Adipocyte (in vitro differentiated cells): ENCODE results near the gene ANKUB1.
"Not testable (repeated sequence)": the region's sequence is repeated elsewhere in the genome, so short reads cannot be mapped to it uniquely, and the experiment has no call there.

ENCODE experiments used
- DNase-seq: peaks from one replicate; pipeline ENCODE4 v3.0.0-alpha.2; 2015; ENCODE audit warnings: low read depth
- H3K27me3 ChIP-seq: replicated peaks from 2 replicates; pipeline ENCODE4 v1.7.0; 2013; ENCODE audit warnings: mild to moderate bottlenecking, low read length, moderate library complexity; ENCODE audit not compliant: control insufficient read depth, insufficient read depth
- H3K36me3 ChIP-seq: 2 replicates; pipeline ENCODE4 v1.7.0; 2013; ENCODE audit warnings: low read length, mild to moderate bottlenecking, moderate library complexity; ENCODE audit not compliant: control insufficient read depth, insufficient read depth, severe bottlenecking
- H3K4me1 ChIP-seq: 2 replicates; pipeline ENCODE4 v1.7.0; 2013; ENCODE audit warnings: mild to moderate bottlenecking, low read length, moderate library complexity; ENCODE audit not compliant: control insufficient read depth, insufficient read depth
- H3K4me3 ChIP-seq: 2 replicates; pipeline ENCODE4 v1.7.0; 2013; ENCODE audit warnings: mild to moderate bottlenecking, low read length, moderate library complexity
- H3K9ac ChIP-seq: 2 replicates; pipeline ENCODE4 v1.7.0; 2013; ENCODE audit warnings: mild to moderate bottlenecking, low read length, moderate library complexity
- H3K9me3 ChIP-seq: 2 replicates; pipeline ENCODE4 v1.7.0; 2013; ENCODE audit warnings: mild to moderate bottlenecking, low read length, moderate library complexity; ENCODE audit not compliant: control insufficient read depth

The ANKUB1 gene

GRCh38 chr3:149792452-149793270 is at the start of gene ANKUB1:
Gene ANKUB1, minus strand, starts transcription at chr3:149792554. Its CDS starts 188 bp downstream, at chr3:149792366.
- H3K36me3 ChIP-seq, result no peaks in the 10 kb centered on the region
- H3K27me3 ChIP-seq, result no peaks in the 10 kb centered on the region
- H3K4me3 ChIP-seq, result no peak within 1 kb of the TSS
- no peak within 1 kb of the TSS for H3K9ac ChIP-seq
- H3K4me1 ChIP-seq, result no peaks in the 10 kb centered on the region
- no peaks in the 10 kb centered on the region for H3K9me3 ChIP-seq
- peak; percentile 28 for DNase-seq

- Histone ChIP-seq H3K4me1 (peaks cover 10% of the 10 kb centered on the region), H3K36me3 (no peaks in the 10 kb centered on the region), H3K9me3 (no peaks in the 10 kb centered on the region), H3K27me3 (no peaks in the 10 kb centered on the region), H3K9ac (no peak overlapping the region), H3K4me3 (no peak overlapping the region)
- DNase-seq, result peak; percentile 29
Measured at GRCh38 chr3:149839896-149840295, 47.5 kb upstream of the ANKUB1 start.

- DNase-seq, H3K4me3 ChIP-seq, H3K27me3 ChIP-seq, H3K36me3 ChIP-seq, H3K9ac ChIP-seq, H3K9me3 ChIP-seq, H3K4me1 ChIP-seq: not testable (repeated sequence)
Measured at GRCh38 chr3:149839469-149839868, 47.1 kb upstream of the ANKUB1 start.

- not testable (repeated sequence) for H3K27me3 ChIP-seq, DNase-seq, H3K4me3 ChIP-seq, H3K4me1 ChIP-seq, H3K36me3 ChIP-seq, H3K9me3 ChIP-seq, H3K9ac ChIP-seq
Measured at GRCh38 chr3:149838491-149838890, 46.1 kb upstream of the ANKUB1 start.

- Histone ChIP-seq H3K9ac (no peak overlapping the region), H3K36me3 (no peaks in the 10 kb centered on the region), H3K9me3 (peaks cover 10% of the 10 kb centered on the region), H3K27me3 (no peaks in the 10 kb centered on the region), H3K4me3 (no peak overlapping the region), H3K4me1 (peaks cover 5% of the 10 kb centered on the region)
- no peak for DNase-seq
Measured at GRCh38 chr3:149833241-149833640, 40.9 kb upstream of the ANKUB1 start.

GRCh38 chr3:149832086-149832485 is 39.7 kb upstream of the ANKUB1 start:
- Histone ChIP-seq H3K36me3 (no peaks in the 10 kb centered on the region), H3K9me3 (peaks cover 10% of the 10 kb centered on the region), H3K4me1 (peaks cover 7% of the 10 kb centered on the region), H3K27me3 (no peaks in the 10 kb centered on the region), H3K9ac (no peak overlapping the region), H3K4me3 (no peak overlapping the region)
- peak; percentile 31 for DNase-seq

GRCh38 chr3:149831321-149831720 is 39.0 kb upstream of the ANKUB1 start:
- Histone ChIP-seq H3K9ac (no peak overlapping the region), H3K9me3 (peaks cover 10% of the 10 kb centered on the region), H3K36me3 (no peaks in the 10 kb centered on the region), H3K27me3 (no peaks in the 10 kb centered on the region), H3K4me1 (peaks cover 7% of the 10 kb centered on the region), H3K4me3 (no peak overlapping the region)
- DNase-seq, result no peak

- peaks cover 10% of the 10 kb centered on the region for H3K9me3 ChIP-seq
- no peak overlapping the region for H3K9ac ChIP-seq
- H3K27me3 ChIP-seq, result no peaks in the 10 kb centered on the region
- H3K4me1 ChIP-seq, result peaks cover 7% of the 10 kb centered on the region
- H3K36me3 ChIP-seq, result no peaks in the 10 kb centered on the region
- no peak overlapping the region for H3K4me3 ChIP-seq
- no peak for DNase-seq
Measured at GRCh38 chr3:149830902-149831301, 38.5 kb upstream of the ANKUB1 start.

- H3K36me3 ChIP-seq, H3K9ac ChIP-seq, H3K27me3 ChIP-seq, H3K4me1 ChIP-seq, DNase-seq, H3K4me3 ChIP-seq: not testable (repeated sequence)
- H3K9me3 ChIP-seq, result peaks cover 10% of the 10 kb centered on the region
Measured at GRCh38 chr3:149829631-149830030, 37.3 kb upstream of the ANKUB1 start.

- H3K4me1 ChIP-seq, result peaks cover 8% of the 10 kb centered on the region
- no peak for DNase-seq
- H3K27me3 ChIP-seq, result no peaks in the 10 kb centered on the region
- H3K36me3 ChIP-seq, result no peaks in the 10 kb centered on the region
- H3K9me3 ChIP-seq, result peaks cover 3% of the 10 kb centered on the region
- no peak overlapping the region for H3K4me3 ChIP-seq
- no peak overlapping the region for H3K9ac ChIP-seq
Measured at GRCh38 chr3:149828390-149828789, 36.0 kb upstream of the ANKUB1 start.

GRCh38 chr3:149826636-149827035 is 34.3 kb upstream of the ANKUB1 start:
- Histone ChIP-seq H3K4me1 (peaks cover 6% of the 10 kb centered on the region), H3K27me3 (no peaks in the 10 kb centered on the region), H3K4me3 (no peak overlapping the region), H3K36me3 (no peaks in the 10 kb centered on the region), H3K9me3 (no peaks in the 10 kb centered on the region), H3K9ac (no peak overlapping the region)
- DNase-seq, result no peak

- Histone ChIP-seq H3K9me3 (no peaks in the 10 kb centered on the region), H3K36me3 (no peaks in the 10 kb centered on the region), H3K4me1 (peaks cover 35% of the 10 kb centered on the region), H3K4me3 (no peak overlapping the region), H3K27me3 (no peaks in the 10 kb centered on the region), H3K9ac (no peak overlapping the region)
- DNase-seq, result no peak
Measured at GRCh38 chr3:149820183-149820582, 27.8 kb upstream of the ANKUB1 start.
